WTC11 (cell line): ENCODE measurements around the gene GDNF. TPM values are rescaled to one million over a fixed set of nuclear protein-coding genes. Genes with fewer than 3 reads are reported as not detected.
A peak's percentile ranks its signal among the peaks of the same experiment; 100 is the strongest.

ENCODE experiments used
- ATAC-seq: fragments of 200-7000 bp; cut with Tn5 transposase; 2 replicates; pipeline ENCODE4 v1.10.0; 2021; ENCODE audit warnings: mild to moderate bottlenecking, moderate library complexity
- CTCF ChIA-PET: fragments of 300-600 bp; sonication (Branson Sonifier 250); formaldehyde crosslinking; loops from one replicate; lab custom pipeline; 2021; ENCODE audit warnings: antibody characterized with exemption; lab: Charles Lee
- POLR2A ChIA-PET: fragments of 350-600 bp; sonication (Branson Sonifier 250); formaldehyde crosslinking; loops from one replicate; lab custom pipeline; 2021; ENCODE audit warnings: antibody characterized with exemption; lab: Charles Lee
- DNase-seq: peaks from one replicate; pipeline ENCODE4 v3.0.0; 2021; ENCODE audit warnings: low spot score
- H3K27ac Mint-ChIP-seq: 2 replicates; pipeline ENCODE4 v1.8.0; 2021; ENCODE audit warnings: mixed read lengths
- H3K27me3 Mint-ChIP-seq: 2 replicates; pipeline ENCODE4 v1.8.0; 2021; ENCODE audit warnings: low read depth, mild to moderate bottlenecking, moderate library complexity, mixed read lengths
- H3K36me3 Mint-ChIP-seq: 2 replicates; pipeline ENCODE4 v1.8.0; 2021; ENCODE audit warnings: mixed read lengths
- H3K4me1 Mint-ChIP-seq: 2 replicates; pipeline ENCODE4 v1.8.0; 2022; ENCODE audit warnings: mixed read lengths
- H3K4me3 Mint-ChIP-seq: 2 replicates; pipeline ENCODE4 v1.8.0; 2021; ENCODE audit warnings: mild to moderate bottlenecking, moderate library complexity, mixed read lengths
- H3K9me3 Mint-ChIP-seq: 2 replicates; pipeline ENCODE4 v1.8.0; 2021; ENCODE audit warnings: mixed read lengths
- ATF2 ChIP-seq: sonication (generic); formaldehyde crosslinking; IDR thresholded peaks from 2 replicates; pipeline ENCODE4 v1.8.1; 2022; ENCODE audit warnings: low read depth, missing genetic modification reagents, borderline replicate concordance
- CDX4 ChIP-seq: fragments of 250-450 bp; sonication (Bioruptor Pico); IDR thresholded peaks from 2 replicates; pipeline ENCODE4 v1.9.0; 2021; ENCODE audit warnings: moderate library complexity, mild to moderate bottlenecking, inconsistent platforms, borderline replicate concordance
- CTCF ChIP-seq: fragments of 200-600 bp; IDR thresholded peaks from 2 replicates; pipeline ENCODE4 v1.8.0; 2022; ENCODE audit warnings: antibody characterized with exemption
- ERG ChIP-seq: fragments of 250-450 bp; sonication (Bioruptor Pico); IDR thresholded peaks from 2 replicates; pipeline ENCODE4 v1.8.0; 2021; ENCODE audit warnings: mild to moderate bottlenecking
- ESRRA ChIP-seq: sonication (generic); formaldehyde crosslinking; IDR thresholded peaks from 2 replicates; pipeline ENCODE4 v1.8.1; 2022; ENCODE audit warnings: mild to moderate bottlenecking, missing genetic modification reagents, borderline replicate concordance
- KAT7 ChIP-seq: sonication (generic); formaldehyde crosslinking; IDR thresholded peaks from 2 replicates; pipeline ENCODE4 v1.8.1; 2023; ENCODE audit warnings: missing genetic modification reagents, mild to moderate bottlenecking, borderline replicate concordance
- NFATC4 ChIP-seq: fragments of 250-450 bp; sonication (Bioruptor Pico); IDR thresholded peaks from 2 replicates; pipeline ENCODE4 v1.9.0; 2021; ENCODE audit warnings: mild to moderate bottlenecking
- NFE2L1 ChIP-seq: sonication (generic); formaldehyde crosslinking; IDR thresholded peaks from 2 replicates; pipeline ENCODE4 v1.8.1; 2023; ENCODE audit warnings: missing genetic modification reagents
- NR1H2 ChIP-seq: sonication (generic); formaldehyde crosslinking; IDR thresholded peaks from 2 replicates; pipeline ENCODE4 v1.9.0; 2021; ENCODE audit warnings: mild to moderate bottlenecking, moderate library complexity, missing genetic modification reagents
- OVOL2 ChIP-seq: fragments of 250-450 bp; sonication (Bioruptor Pico); IDR thresholded peaks from 2 replicates; pipeline ENCODE4 v1.9.0; 2021; ENCODE audit warnings: mild to moderate bottlenecking, borderline replicate concordance
- TEAD4 ChIP-seq: sonication (generic); formaldehyde crosslinking; IDR thresholded peaks from 2 replicates; pipeline ENCODE4 v1.8.0; 2022; ENCODE audit warnings: mild to moderate bottlenecking, missing genetic modification reagents
- USF2 ChIP-seq: sonication (generic); formaldehyde crosslinking; IDR thresholded peaks from 2 replicates; pipeline ENCODE4 v1.8.1; 2023; ENCODE audit warnings: mild to moderate bottlenecking, missing genetic modification reagents, moderate library complexity
- ZNF219 ChIP-seq: sonication (generic); formaldehyde crosslinking; IDR thresholded peaks from 2 replicates; pipeline ENCODE4 v1.8.0; 2023; ENCODE audit warnings: missing genetic modification reagents, mild to moderate bottlenecking, borderline replicate concordance
- ZNF671 ChIP-seq: fragments of 250-450 bp; sonication (Bioruptor Pico); IDR thresholded peaks from 2 replicates; pipeline ENCODE4 v1.8.0; 2021; ENCODE audit warnings: mild to moderate bottlenecking
- total RNA-seq: library from RNA; stranded (reverse); gene quantifications from 3 replicates; pipeline ENCODE4 v1.2.3, GENCODE V29; 2021
- TF ChIP-seq, protein P1 (sequence below): sonication (generic); formaldehyde crosslinking; IDR thresholded peaks from 2 replicates; pipeline ENCODE4 v1.8.1; 2023; ENCODE audit warnings: mild to moderate bottlenecking, missing genetic modification reagents, moderate library complexity
- TF ChIP-seq, protein P2 (sequence below): fragments of 250-450 bp; sonication (Bioruptor Pico); IDR thresholded peaks from 2 replicates; pipeline ENCODE4 v1.9.0; 2021; ENCODE audit warnings: mild to moderate bottlenecking
- TF ChIP-seq, protein P3 (sequence below): sonication (generic); formaldehyde crosslinking; IDR thresholded peaks from 2 replicates; pipeline ENCODE4 v1.8.1; 2023; ENCODE audit warnings: mild to moderate bottlenecking, missing genetic modification reagents, borderline replicate concordance
- TF ChIP-seq, protein P4 (sequence below): sonication (generic); formaldehyde crosslinking; IDR thresholded peaks from 2 replicates; pipeline ENCODE4 v1.8.0; 2023; ENCODE audit warnings: mild to moderate bottlenecking, missing genetic modification reagents

Gene GDNF
- total RNA-seq, 1 experiment from 2014 or later, result 4.7 TPM

GRCh38 chr5:37844009-37844408 lies 4.2 kb upstream of the GDNF start (continued):
- TF ChIP-seq CTCF, result no peak

DNA sequence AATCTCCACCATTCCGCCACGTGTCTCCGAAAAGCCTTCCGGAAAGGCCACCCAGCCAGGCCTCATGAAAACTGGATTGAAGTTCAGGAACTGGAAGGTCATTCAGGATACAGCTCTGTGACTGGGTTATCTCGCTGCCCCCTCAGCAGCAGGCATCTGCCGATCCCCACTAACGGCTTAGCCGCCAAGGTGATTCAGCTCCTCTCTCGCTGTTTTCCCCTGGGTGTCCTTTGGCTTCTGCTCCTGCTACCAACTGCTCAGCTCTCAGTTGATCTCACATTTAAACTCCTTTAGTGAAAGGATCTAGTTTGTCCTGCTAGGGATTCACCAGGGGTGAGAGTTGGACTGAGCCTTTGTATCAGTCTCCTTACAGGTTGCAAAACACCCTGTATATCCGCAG lies 2.2 kb upstream of the GDNF start:
- TF ChIP-seq USF2 (no peak), ATF2 (CRISPR knock-in tag) (no peak), NR1H2 (CRISPR knock-in tag) (no peak), NFATC4 (CRISPR knock-in tag) (no peak), ESRRA (CRISPR knock-in tag) (no peak), CDX4 (CRISPR knock-in tag) (no peak), ZNF219 (CRISPR knock-in tag) (no peak), ZNF671 (CRISPR knock-in tag) (no peak), ERG (no peak), TEAD4 (no peak), NFE2L1 (CRISPR knock-in tag) (no peak), OVOL2 (CRISPR knock-in tag) (no peak), KAT7 (no peak)
- TF ChIP-seq, protein P1, sequence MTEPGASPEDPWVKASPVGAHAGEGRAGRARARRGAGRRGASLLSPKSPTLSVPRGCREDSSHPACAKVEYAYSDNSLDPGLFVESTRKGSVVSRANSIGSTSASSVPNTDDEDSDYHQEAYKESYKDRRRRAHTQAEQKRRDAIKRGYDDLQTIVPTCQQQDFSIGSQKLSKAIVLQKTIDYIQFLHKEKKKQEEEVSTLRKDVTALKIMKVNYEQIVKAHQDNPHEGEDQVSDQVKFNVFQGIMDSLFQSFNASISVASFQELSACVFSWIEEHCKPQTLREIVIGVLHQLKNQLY (CRISPR knock-in tag), result no peak
- TF ChIP-seq, protein P2, sequence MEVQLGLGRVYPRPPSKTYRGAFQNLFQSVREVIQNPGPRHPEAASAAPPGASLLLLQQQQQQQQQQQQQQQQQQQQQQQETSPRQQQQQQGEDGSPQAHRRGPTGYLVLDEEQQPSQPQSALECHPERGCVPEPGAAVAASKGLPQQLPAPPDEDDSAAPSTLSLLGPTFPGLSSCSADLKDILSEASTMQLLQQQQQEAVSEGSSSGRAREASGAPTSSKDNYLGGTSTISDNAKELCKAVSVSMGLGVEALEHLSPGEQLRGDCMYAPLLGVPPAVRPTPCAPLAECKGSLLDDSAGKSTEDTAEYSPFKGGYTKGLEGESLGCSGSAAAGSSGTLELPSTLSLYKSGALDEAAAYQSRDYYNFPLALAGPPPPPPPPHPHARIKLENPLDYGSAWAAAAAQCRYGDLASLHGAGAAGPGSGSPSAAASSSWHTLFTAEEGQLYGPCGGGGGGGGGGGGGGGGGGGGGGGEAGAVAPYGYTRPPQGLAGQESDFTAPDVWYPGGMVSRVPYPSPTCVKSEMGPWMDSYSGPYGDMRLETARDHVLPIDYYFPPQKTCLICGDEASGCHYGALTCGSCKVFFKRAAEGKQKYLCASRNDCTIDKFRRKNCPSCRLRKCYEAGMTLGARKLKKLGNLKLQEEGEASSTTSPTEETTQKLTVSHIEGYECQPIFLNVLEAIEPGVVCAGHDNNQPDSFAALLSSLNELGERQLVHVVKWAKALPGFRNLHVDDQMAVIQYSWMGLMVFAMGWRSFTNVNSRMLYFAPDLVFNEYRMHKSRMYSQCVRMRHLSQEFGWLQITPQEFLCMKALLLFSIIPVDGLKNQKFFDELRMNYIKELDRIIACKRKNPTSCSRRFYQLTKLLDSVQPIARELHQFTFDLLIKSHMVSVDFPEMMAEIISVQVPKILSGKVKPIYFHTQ (CRISPR knock-in tag), result no peak
- TF ChIP-seq, protein P3, sequence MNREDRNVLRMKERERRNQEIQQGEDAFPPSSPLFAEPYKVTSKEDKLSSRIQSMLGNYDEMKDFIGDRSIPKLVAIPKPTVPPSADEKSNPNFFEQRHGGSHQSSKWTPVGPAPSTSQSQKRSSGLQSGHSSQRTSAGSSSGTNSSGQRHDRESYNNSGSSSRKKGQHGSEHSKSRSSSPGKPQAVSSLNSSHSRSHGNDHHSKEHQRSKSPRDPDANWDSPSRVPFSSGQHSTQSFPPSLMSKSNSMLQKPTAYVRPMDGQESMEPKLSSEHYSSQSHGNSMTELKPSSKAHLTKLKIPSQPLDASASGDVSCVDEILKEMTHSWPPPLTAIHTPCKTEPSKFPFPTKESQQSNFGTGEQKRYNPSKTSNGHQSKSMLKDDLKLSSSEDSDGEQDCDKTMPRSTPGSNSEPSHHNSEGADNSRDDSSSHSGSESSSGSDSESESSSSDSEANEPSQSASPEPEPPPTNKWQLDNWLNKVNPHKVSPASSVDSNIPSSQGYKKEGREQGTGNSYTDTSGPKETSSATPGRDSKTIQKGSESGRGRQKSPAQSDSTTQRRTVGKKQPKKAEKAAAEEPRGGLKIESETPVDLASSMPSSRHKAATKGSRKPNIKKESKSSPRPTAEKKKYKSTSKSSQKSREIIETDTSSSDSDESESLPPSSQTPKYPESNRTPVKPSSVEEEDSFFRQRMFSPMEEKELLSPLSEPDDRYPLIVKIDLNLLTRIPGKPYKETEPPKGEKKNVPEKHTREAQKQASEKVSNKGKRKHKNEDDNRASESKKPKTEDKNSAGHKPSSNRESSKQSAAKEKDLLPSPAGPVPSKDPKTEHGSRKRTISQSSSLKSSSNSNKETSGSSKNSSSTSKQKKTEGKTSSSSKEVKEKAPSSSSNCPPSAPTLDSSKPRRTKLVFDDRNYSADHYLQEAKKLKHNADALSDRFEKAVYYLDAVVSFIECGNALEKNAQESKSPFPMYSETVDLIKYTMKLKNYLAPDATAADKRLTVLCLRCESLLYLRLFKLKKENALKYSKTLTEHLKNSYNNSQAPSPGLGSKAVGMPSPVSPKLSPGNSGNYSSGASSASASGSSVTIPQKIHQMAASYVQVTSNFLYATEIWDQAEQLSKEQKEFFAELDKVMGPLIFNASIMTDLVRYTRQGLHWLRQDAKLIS (CRISPR knock-in tag), result no peak
- TF ChIP-seq, protein P4, sequence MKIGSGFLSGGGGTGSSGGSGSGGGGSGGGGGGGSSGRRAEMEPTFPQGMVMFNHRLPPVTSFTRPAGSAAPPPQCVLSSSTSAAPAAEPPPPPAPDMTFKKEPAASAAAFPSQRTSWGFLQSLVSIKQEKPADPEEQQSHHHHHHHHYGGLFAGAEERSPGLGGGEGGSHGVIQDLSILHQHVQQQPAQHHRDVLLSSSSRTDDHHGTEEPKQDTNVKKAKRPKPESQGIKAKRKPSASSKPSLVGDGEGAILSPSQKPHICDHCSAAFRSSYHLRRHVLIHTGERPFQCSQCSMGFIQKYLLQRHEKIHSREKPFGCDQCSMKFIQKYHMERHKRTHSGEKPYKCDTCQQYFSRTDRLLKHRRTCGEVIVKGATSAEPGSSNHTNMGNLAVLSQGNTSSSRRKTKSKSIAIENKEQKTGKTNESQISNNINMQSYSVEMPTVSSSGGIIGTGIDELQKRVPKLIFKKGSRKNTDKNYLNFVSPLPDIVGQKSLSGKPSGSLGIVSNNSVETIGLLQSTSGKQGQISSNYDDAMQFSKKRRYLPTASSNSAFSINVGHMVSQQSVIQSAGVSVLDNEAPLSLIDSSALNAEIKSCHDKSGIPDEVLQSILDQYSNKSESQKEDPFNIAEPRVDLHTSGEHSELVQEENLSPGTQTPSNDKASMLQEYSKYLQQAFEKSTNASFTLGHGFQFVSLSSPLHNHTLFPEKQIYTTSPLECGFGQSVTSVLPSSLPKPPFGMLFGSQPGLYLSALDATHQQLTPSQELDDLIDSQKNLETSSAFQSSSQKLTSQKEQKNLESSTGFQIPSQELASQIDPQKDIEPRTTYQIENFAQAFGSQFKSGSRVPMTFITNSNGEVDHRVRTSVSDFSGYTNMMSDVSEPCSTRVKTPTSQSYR (CRISPR knock-in tag), result no peak
- DNase-seq, result no peak
- Mint-ChIP-seq H3K27me3 (peaks cover 70% of the 10 kb centered on the region), H3K36me3 (no peaks in the 10 kb centered on the region), H3K4me3 (peak overlapping the region; percentile 16; the same call in 1 of the 2 replicates), H3K4me1 (peaks cover 69% of the 10 kb centered on the region), H3K9me3 (no peaks in the 10 kb centered on the region), H3K27ac (no peak overlapping the region)
- POLR2A ChIA-PET, result interaction anchor here (0.8 kb wide), 1 partner anchor 366 kb away, joined by 4 read pairs; no protein-coding TSS in a partner anchor
- no peak for ATAC-seq
- CTCF ChIA-PET, result no interaction called here
